RWPE1 (cell line): ENCODE results near the gene PDE4D.

Source experiments
- CTCF ChIA-PET: fragments of 350-600 bp; sonication (Branson Sonifier 250); formaldehyde crosslinking; extraction: SDS; loops from one replicate; lab custom pipeline; 2021; lab: Yijun Ruan, JAX
- POLR2A ChIA-PET: fragments of 400-600 bp; formaldehyde crosslinking; extraction: SDS; loops from one replicate; lab custom pipeline; 2020; ENCODE audit warnings: antibody characterized with exemption; ENCODE audit not compliant: low non-redundant PET; lab: Yijun Ruan, JAX
- DNase-seq: peaks from one replicate; pipeline ENCODE4 v3.0.0; 2012; ENCODE audit warnings: low spot score
- H3K27ac ChIP-seq: fragments of 450-650 bp; 2 replicates; pipeline ENCODE4 v1.5.1; 2017
- CTCF ChIP-seq: fragments of 450-650 bp; conservative IDR thresholded peaks from 2 replicates; pipeline ENCODE4 v1.5.1; 2017; ENCODE audit warnings: low read depth, mild to moderate bottlenecking

Gene PDE4D

GRCh38 chr5:59607138-59607765, 286.3 kb downstream of the PDE4D start:
- CTCF ChIA-PET, result no interaction called here

GRCh38 chr5:59605915-59606314, 287.6 kb downstream of the PDE4D start:
- no peak overlapping the region for H3K27ac ChIP-seq
- ChIA-PET CTCF (interaction anchor here (0.6 kb wide), 1 partner anchor 100 kb away, joined by 3 read pairs; no protein-coding TSS in a partner anchor), POLR2A (no interaction called here)
- no peak for TF ChIP-seq CTCF
- DNase-seq, result no peak

More at GRCh38 chr5:59607138-59607765, 286.3 kb downstream of the PDE4D start:
- POLR2A ChIA-PET, result interaction anchor here (0.8 kb wide), 1 partner anchor 20 kb away, joined by 4 read pairs; no protein-coding TSS in a partner anchor
- H3K27ac ChIP-seq, result no peak overlapping the region
- no peak for TF ChIP-seq CTCF
- no peak for DNase-seq

- CTCF ChIA-PET, result no interaction called here
- no peak for TF ChIP-seq CTCF
- H3K27ac ChIP-seq, result no peak overlapping the region
- DNase-seq, result no peak
- POLR2A ChIA-PET, result no interaction called here
Measured at GRCh38 chr5:59604111-59604510, 289.4 kb downstream of the PDE4D start.

- no peak for DNase-seq
- no peak for TF ChIP-seq CTCF
- ChIA-PET POLR2A (no interaction called here), CTCF (interaction anchor here (0.6 to 0.8 kb wide), 2 partner anchors 73 to 131 kb away, joined by 4 read pairs; no protein-coding TSS in a partner anchor)
- H3K27ac ChIP-seq, result no peak overlapping the region
Measured at GRCh38 chr5:59600998-59601397, 292.5 kb downstream of the PDE4D start.

GRCh38 chr5:59600153-59600552, 293.4 kb downstream of the PDE4D start:
- ChIA-PET CTCF (no interaction called here), POLR2A (no interaction called here)
- H3K27ac ChIP-seq, result no peak overlapping the region
- TF ChIP-seq CTCF, result no peak
- no peak for DNase-seq

- ChIA-PET CTCF (interaction anchor here (0.6 kb wide), 1 partner anchor 412 kb away, joined by 4 read pairs; no protein-coding TSS in a partner anchor), POLR2A (no interaction called here)
- no peak for TF ChIP-seq CTCF
- no peak overlapping the region for H3K27ac ChIP-seq
- no peak for DNase-seq
Measured at GRCh38 chr5:59599729-59600128, 293.8 kb downstream of the PDE4D start.
